ENCODE results near the gene MKLN1. TPM values are rescaled to one million over a fixed set of nuclear protein-coding genes. Genes with fewer than 3 reads are reported as not detected.

The MKLN1 gene
- total RNA-seq, 1 donor from 2014 or later, result 66.3 TPM

- H3K27me3 Mint-ChIP-seq (ENCODE audit: unreplicated experiment), result no peaks in the 10 kb centered on the region
- peaks cover 53% of the 10 kb centered on the region for H3K4me1 Mint-ChIP-seq (ENCODE audit: unreplicated experiment)
- H3K36me3 Mint-ChIP-seq (ENCODE audit: low read depth, unreplicated experiment), result peaks cover 28% of the 10 kb centered on the region
- no peak for TF ChIP-seq CTCF (IDR thresholded peaks at IDR 0.05; ENCODE audit: unreplicated experiment)
- DNase-seq (ENCODE audit: low spot score), result no peak
- H3K27ac Mint-ChIP-seq (ENCODE audit: unreplicated experiment), result no peak overlapping the region
- no peak overlapping the region for H3K4me3 Mint-ChIP-seq (ENCODE audit: unreplicated experiment)
- H3K9me3 Mint-ChIP-seq (ENCODE audit: unreplicated experiment), result no peaks in the 10 kb centered on the region
Observed at GRCh38 chr7:131494182-131494581, 166.5 kb downstream of the MKLN1 start.

GRCh38 chr7:131495669-131496498, 168.2 kb downstream of the MKLN1 start:
- Mint-ChIP-seq H3K36me3 (ENCODE audit: low read depth, unreplicated experiment) (peaks cover 36% of the 10 kb centered on the region), H3K27ac (ENCODE audit: unreplicated experiment) (peak overlapping the region; percentile 62), H3K9me3 (ENCODE audit: unreplicated experiment) (no peaks in the 10 kb centered on the region), H3K27me3 (ENCODE audit: unreplicated experiment) (peaks cover 2% of the 10 kb centered on the region), H3K4me3 (ENCODE audit: unreplicated experiment) (no peak overlapping the region), H3K4me1 (ENCODE audit: unreplicated experiment) (peaks cover 63% of the 10 kb centered on the region)
- DNase-seq (ENCODE audit: low spot score), result no peak
- TF ChIP-seq CTCF (IDR thresholded peaks at IDR 0.05; ENCODE audit: unreplicated experiment), result no peak

- TF ChIP-seq CTCF (IDR thresholded peaks at IDR 0.05; ENCODE audit: unreplicated experiment), result no peak
- Mint-ChIP-seq H3K36me3 (ENCODE audit: low read depth, unreplicated experiment) (peaks cover 35% of the 10 kb centered on the region), H3K27ac (ENCODE audit: unreplicated experiment) (no peak overlapping the region), H3K4me3 (ENCODE audit: unreplicated experiment) (no peak overlapping the region), H3K4me1 (ENCODE audit: unreplicated experiment) (peaks cover 75% of the 10 kb centered on the region), H3K27me3 (ENCODE audit: unreplicated experiment) (peaks cover 2% of the 10 kb centered on the region), H3K9me3 (ENCODE audit: unreplicated experiment) (no peaks in the 10 kb centered on the region)
- no peak for DNase-seq (ENCODE audit: low spot score)
Observed at GRCh38 chr7:131497454-131497853, 169.8 kb downstream of the MKLN1 start.

- Mint-ChIP-seq H3K27ac (ENCODE audit: unreplicated experiment) (peak overlapping the region; percentile 82), H3K9me3 (ENCODE audit: unreplicated experiment) (no peaks in the 10 kb centered on the region), H3K4me1 (ENCODE audit: unreplicated experiment) (peaks cover 78% of the 10 kb centered on the region), H3K27me3 (ENCODE audit: unreplicated experiment) (peaks cover 8% of the 10 kb centered on the region), H3K36me3 (ENCODE audit: low read depth, unreplicated experiment) (peaks cover 43% of the 10 kb centered on the region), H3K4me3 (ENCODE audit: unreplicated experiment) (no peak overlapping the region)
- no peak for DNase-seq (ENCODE audit: low spot score)
- no peak for TF ChIP-seq CTCF (IDR thresholded peaks at IDR 0.05; ENCODE audit: unreplicated experiment)
Observed at GRCh38 chr7:131498237-131498885, 170.7 kb downstream of the MKLN1 start.

GRCh38 chr7:131499801-131500200, 172.1 kb downstream of the MKLN1 start:
- Mint-ChIP-seq H3K36me3 (ENCODE audit: low read depth, unreplicated experiment) (peaks cover 50% of the 10 kb centered on the region), H3K4me1 (ENCODE audit: unreplicated experiment) (peaks cover 83% of the 10 kb centered on the region), H3K27me3 (ENCODE audit: unreplicated experiment) (peaks cover 19% of the 10 kb centered on the region), H3K27ac (ENCODE audit: unreplicated experiment) (no peak overlapping the region), H3K4me3 (ENCODE audit: unreplicated experiment) (no peak overlapping the region), H3K9me3 (ENCODE audit: unreplicated experiment) (no peaks in the 10 kb centered on the region)
- DNase-seq (ENCODE audit: low spot score), result no peak
- TF ChIP-seq CTCF (IDR thresholded peaks at IDR 0.05; ENCODE audit: unreplicated experiment), result no peak
